ENCODE results near the gene HSD11B1.

GRCh38 chr1:209710093-209710492 lies 5.4 kb downstream of the HSD11B1 start:
- TF ChIP-seq CTCF (IDR thresholded peaks at IDR 0.05): no peak
- no peak for TF ChIP-seq POLR2A (IDR thresholded peaks at IDR 0.05)

Data from body of pancreas (tissue), 4 donors.